Inflammatory macrophage treated with lipopolysaccharide for 4 hours (primary cell): ENCODE measurements around the gene GLTPD2.

ENCODE experiments used
- DNase-seq: peaks from one replicate; pipeline ENCODE4 v3.0.0-alpha.2; 2020

GLTPD2 gene

DNA sequence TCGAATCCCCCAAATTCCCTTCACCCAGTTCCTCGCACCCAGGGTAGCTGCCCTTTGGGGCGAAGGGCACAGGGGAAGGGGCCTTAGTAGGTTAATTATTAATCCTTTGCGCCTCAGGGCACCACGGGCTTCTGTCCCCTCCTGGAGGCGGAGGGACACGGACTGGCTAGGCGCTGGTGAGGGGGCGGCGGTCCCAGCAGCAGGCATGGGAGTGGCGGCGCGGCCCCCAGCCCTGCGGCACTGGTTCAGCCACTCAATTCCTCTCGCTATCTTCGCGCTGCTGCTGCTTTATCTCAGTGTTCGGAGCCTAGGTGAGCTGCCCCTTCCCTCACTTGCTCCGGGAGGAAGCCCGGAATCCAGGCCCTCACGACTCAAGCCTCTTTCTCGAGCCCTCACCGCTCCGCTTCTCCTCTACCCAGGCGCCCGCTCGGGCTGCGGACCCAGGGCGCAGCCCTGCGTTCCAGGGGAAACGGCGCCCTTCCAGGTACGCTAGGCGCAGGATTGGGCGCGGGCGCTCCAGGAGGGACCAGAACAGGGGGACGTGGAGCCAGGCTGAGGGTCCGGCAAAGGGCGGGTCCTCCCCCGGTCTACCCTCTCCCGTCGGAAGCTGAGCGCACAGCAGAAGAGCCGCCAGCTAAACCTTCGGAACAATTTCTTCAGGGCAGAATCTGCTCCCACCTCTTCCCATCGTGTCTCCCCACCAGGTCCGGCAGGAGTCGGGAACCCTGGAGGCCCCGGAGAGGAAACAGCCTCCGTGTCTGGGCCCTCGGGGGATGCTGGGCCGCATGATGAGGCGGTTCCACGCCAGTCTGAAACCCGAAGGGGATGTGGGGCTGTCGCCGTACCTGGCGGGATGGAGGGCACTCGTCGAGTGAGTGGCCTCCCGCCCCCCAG is at the start of gene GLTPD2:
Gene GLTPD2 (plus strand): TSS at position 158 of the 894 bp plus-strand sequence. CDS start 48 bp downstream, at position 206.
- DNase-seq = no peak

DNA sequence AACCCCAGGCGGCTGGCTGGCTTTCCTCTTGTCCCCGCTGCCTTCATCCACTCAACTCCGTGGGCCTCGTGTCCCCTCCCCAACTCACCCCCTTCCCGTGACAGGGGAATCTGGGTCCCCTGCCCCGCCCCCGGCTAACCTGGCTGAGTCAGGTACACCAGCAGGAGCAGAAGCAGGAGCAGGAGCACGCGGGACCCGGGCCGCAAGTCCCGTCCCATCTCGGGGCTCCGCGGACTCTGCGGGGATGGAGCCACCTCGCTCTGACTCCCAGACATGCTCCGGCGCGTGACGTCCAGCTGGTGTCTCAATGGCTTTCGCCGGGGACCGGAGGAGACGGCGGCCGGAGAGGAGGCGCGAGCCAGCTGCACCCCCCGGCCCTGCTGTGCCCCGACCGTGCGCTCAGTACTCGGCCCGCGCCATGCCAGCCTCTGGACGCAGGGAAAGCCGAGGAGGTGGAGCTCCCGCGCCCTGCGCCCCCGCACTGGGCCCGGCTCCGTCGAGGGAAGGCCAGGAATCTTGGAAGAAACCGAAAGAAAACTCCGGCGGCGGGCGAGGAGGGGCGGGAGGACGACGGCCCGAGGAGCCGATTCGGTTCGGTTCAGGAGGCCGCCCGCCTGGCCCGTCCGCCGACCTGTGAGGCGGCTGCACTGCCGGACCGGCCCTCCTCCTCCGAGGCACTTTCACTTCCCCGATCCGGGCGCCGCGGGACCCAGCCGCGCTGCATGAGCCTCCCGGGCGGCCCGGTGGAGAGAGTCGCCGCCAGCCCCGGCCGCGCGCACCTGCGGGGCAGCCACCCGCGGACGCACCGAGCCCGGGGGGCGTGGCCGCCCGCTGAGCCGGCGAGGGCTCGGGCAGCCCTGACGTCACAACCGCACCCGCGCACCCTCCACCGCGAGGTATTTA is 49.4 kb upstream of the GLTPD2 start, which contains the start of the genes CXCL16 and ZMYND15:
Gene CXCL16 (minus strand): TSS at position 807 of the 903 bp plus-strand sequence. CDS start 589 bp downstream, at position 218.
Gene ZMYND15 (plus strand): TSS at position 712 of the 903 bp plus-strand sequence. CDS start 716 bp downstream, outside the sequence.
- peak; percentile 86 for DNase-seq

GRCh38 chr17:4740025-4740351 is 48.8 kb upstream of the GLTPD2 start:
- DNase-seq = no peak

GRCh38 chr17:4740584-4740983 is 48.2 kb upstream of the GLTPD2 start:
- no peak for DNase-seq

DNA sequence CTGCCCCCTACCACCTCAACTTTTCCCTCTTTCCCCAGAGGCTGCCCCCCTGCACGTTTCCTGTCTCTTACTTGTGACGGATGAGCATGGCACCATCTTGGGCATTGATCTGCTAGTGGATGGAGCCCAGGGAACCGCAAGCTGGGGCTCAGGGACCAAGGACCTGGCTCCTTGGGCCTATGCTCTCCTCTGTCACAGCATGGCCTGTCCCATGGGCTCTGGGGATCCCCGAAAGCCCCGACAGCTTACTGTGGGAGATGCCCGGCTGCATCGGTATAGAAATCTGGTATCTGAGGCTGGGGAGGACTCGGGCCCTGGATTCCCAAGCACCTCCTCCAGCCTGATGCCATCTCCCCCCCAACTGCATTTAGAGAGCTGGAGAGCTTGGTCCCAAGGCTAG is 47.2 kb upstream of the GLTPD2 start:
- no peak for DNase-seq

DNA sequence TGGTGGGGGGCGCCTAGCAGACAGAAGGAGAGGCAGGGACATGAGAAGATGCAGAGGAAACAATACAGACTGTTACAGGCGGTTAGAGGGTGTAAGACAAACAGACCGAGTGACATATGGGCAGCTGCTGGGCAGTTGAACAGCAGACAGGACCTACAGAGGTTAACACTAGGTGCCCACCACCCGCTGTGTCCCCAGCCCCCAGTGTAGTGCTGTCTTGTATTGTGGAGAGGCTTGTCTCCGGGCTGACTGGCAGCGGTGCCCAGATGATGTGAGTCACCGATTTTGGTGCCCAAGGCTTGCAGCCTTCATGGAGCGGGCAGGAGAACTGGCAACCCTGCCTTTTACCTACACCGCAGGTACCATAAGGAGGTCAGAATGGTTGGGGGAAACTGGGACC is 46.6 kb upstream of the GLTPD2 start:
- no peak for DNase-seq

DNA sequence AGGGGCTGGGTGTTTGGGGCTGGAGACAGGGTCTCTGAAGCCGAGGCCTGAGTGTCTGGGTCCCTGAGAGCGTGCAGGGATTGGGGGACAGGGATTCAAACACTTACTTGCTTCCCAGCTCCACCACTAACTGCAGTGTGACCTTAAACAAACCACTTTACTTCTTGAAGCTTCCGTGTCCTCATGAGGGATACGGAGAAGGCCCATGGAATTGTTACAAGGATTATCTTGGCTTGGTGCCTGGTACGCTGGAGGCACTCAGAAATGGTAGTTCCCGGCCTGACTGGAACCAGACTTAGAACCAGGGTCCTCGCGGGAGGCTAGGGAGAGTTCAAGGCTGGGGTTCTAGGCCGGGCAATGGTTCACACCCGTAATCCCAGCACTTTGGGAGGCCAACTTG is 46.1 kb upstream of the GLTPD2 start:
- no peak for DNase-seq

DNA sequence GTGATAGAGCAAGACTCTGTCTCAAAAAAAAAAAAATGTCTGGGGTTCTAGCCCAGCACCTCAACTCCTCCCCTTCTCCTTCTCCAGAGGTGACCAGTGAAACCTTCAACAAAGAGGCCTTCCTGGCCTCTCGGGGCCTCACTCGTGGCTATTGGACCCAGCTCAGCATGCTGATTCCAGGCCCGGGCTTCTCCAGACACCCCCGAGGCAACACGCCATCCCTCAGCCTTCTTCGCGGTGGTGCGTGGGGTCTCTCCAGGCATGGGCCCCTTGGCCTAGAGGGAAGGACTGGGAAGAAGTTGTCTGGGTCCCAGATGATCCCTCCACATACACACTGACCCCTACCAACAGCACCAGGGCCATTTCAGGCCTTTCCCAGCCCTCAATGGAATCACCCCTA is 45.5 kb upstream of the GLTPD2 start:
- no peak for DNase-seq

- no peak for DNase-seq
Observed at GRCh38 chr17:4743898-4744297, 44.9 kb upstream of the GLTPD2 start.

GRCh38 chr17:4744999-4745969 is 43.5 kb upstream of the GLTPD2 start:
- no peak for DNase-seq

GRCh38 chr17:4747847-4748246 is 40.9 kb upstream of the GLTPD2 start:
- peak; percentile 97 for DNase-seq

GRCh38 chr17:4748686-4749085 is 40.1 kb upstream of the GLTPD2 start:
- peak; percentile 72 for DNase-seq

DNA sequence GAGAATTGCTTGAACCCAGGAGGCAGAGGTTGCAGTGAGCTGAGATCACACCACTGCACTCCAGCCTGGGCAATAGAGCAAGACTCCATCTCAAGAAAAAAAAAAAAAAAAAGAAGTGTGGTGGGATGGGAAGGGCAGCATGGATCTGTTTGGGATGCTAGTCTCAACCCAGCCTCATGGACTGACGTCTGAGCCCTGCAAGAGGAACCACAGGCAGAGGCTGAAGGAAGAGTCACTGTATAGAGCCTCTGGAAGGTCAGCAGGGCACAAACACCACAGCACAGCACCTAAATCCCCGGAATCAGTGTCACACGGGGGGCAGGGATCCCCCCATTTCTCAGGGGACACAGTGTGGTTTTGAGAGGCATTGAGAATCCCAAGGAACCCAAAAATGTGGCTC is 38.2 kb upstream of the GLTPD2 start:
- peak; percentile 59 for DNase-seq

- peak; percentile 58 for DNase-seq
Observed at GRCh38 chr17:4751932-4752331, 36.8 kb upstream of the GLTPD2 start.

GRCh38 chr17:4753392-4753791 is 35.4 kb upstream of the GLTPD2 start:
- DNase-seq = no peak

DNA sequence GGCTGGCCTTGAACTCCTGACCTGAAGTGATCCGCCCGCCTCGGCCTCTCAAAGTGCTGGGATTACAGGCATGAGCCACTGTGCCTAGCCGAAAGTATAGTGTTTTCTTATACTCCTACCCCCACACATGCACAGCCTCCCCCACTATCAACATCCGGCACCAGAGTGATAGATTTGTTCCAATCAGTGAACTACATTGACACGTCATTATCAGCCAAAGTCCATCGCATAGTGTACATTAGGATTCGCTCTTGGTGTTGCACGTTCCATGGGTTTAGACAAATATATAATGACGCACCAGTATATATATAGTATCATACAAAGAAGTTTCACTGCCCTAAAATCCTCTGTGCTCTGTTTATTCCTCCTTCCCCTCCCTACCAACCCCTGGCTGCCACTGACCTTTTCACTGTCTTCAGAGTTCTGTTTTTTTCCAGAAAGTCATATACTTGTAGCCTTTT is 29.0 kb upstream of the GLTPD2 start:
- peak; percentile 92 for DNase-seq

GRCh38 chr17:4764595-4764994 is 24.2 kb upstream of the GLTPD2 start:
- peak; percentile 90 for DNase-seq

DNA sequence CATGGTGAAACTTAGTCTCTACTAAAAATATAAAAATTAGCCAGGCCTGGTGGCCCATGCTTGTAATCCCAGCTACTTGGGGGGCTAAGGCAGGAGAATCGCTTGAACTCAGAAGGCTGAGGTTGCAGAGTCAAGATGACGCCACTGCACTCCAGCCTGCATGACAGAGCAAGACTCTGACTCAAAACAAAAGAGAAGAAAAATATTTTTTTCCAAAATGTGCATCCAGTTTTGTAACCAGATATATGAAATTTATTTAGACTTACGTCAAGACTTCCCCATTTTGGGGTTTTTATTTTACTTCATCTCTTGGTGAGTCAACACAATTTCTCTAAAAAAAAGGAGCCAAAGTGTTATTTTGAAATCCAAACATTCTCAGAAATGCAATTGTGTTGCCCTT is 22.6 kb upstream of the GLTPD2 start:
- DNase-seq = peak; percentile 99

DNA sequence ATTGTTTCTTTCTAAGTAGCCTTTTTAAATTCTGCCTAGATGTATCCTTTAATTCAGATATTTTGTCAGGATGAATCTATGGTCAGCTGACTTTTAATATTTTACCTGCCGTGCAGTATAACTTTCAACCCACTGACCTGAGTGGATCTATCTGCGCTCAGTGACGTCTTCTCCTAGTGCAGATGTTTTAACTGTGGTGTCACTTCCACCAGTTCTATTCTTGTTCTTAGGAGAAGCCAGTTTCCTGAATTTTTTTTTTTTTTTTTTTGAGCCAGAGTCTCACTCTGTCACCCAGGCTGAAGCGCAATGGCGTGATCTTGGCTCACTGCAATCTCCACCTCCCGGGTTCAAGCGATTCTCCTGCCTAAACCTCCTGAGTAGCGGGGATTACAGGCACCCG is 22.0 kb upstream of the GLTPD2 start:
- peak; percentile 85 for DNase-seq

DNA sequence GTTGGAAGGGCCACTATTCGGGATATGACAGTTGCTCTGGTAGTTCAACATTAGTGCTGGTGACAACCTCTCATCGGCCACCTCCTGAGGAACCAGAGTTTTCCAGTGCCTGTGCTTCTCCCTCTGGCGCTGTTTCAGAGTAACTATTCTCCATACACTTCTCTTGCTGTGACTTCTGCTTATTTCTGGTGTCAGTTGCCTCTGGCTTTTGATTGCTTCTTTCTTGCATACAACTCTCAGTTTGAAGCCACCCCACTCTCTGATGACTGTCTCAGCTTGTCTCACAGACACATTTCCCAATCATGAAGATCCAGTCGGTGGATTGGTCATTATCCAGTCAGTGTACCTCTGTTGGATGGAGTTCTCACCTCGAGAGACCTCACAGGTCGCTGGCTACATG is 20.5 kb upstream of the GLTPD2 start:
- peak; percentile 95 for DNase-seq

GRCh38 chr17:4769628-4770027 is 19.1 kb upstream of the GLTPD2 start:
- peak; percentile 53 for DNase-seq
